Neuronal stem cell (in vitro differentiated cells): ENCODE data around the gene SLC16A10.
"Not testable (repeated sequence)": the region's sequence is repeated elsewhere in the genome, so short reads cannot be mapped to it uniquely, and the experiment has no call there.

Experiments used
- DNase-seq: peaks from one replicate; pipeline ENCODE4 v3.0.0-alpha.2; 2013; ENCODE audit warnings: low spot score
- H2AFZ ChIP-seq: one replicate; pipeline ENCODE4 v1.6.1; 2013; ENCODE audit warnings: mild to moderate bottlenecking, low read length, inconsistent platforms
- H2AK5ac ChIP-seq: 2 replicates; pipeline ENCODE4 v1.6.1; 2013; ENCODE audit warnings: low read depth, mild to moderate bottlenecking, inconsistent platforms, low read length, moderate library complexity, mixed read lengths
- H2BK120ac ChIP-seq: 2 replicates; pipeline ENCODE4 v1.6.1; 2013; ENCODE audit warnings: low read depth, mild to moderate bottlenecking, inconsistent platforms, low read length, moderate library complexity, mixed read lengths
- H2BK12ac ChIP-seq: one replicate; pipeline ENCODE4 v1.6.1; 2013; ENCODE audit warnings: low read length, inconsistent platforms
- H2BK15ac ChIP-seq: 2 replicates; pipeline ENCODE4 v1.6.1; 2013; ENCODE audit warnings: mild to moderate bottlenecking, low read length, inconsistent platforms, mixed read lengths
- H2BK5ac ChIP-seq: one replicate; pipeline ENCODE4 v1.6.1; 2013; ENCODE audit warnings: inconsistent platforms, mild to moderate bottlenecking, low read length, moderate library complexity
- H3K14ac ChIP-seq: one replicate; pipeline ENCODE4 v1.6.1; 2013; ENCODE audit warnings: low read length, inconsistent platforms
- H3K18ac ChIP-seq: 2 replicates; pipeline ENCODE4 v1.6.1; 2013; ENCODE audit warnings: low read length, inconsistent platforms
- H3K23ac ChIP-seq: 2 replicates; pipeline ENCODE4 v1.6.1; 2013; ENCODE audit warnings: low read depth, mild to moderate bottlenecking, mixed read lengths, low read length, inconsistent platforms; ENCODE audit not compliant: poor library complexity
- H3K27ac ChIP-seq: replicated peaks from 3 replicates; pipeline ENCODE4 v1.5.1; 2013; ENCODE audit warnings: low read length, inconsistent platforms
- H3K27me3 ChIP-seq, 3 experiments: 2 replicates each; pipeline ENCODE4 v1.6.1; 2013; ENCODE audit warnings: low read length in 3 of 3, mild to moderate bottlenecking in 2 of 3, inconsistent platforms in 1 of 3, low read depth in 1 of 3, mixed read lengths in 1 of 3, moderate library complexity in 1 of 3; ENCODE audit not compliant: control insufficient read depth in 3 of 3, insufficient read depth in 3 of 3
- H3K36me3 ChIP-seq, 2 donors: replicated peaks in 1 of 2; 2 replicates each; pipeline ENCODE4 v1.6.1; 2013; ENCODE audit warnings: low read length in 2 of 2; ENCODE audit not compliant: control insufficient read depth in 2 of 2, insufficient read depth in 2 of 2
- H3K4ac ChIP-seq: 2 replicates; pipeline ENCODE4 v1.6.1; 2013; ENCODE audit warnings: inconsistent platforms, mild to moderate bottlenecking, low read length, moderate library complexity
- H3K4me1 ChIP-seq, 2 donors: 1 replicate in 1 of 2; 2 replicates in 1 of 2; pipeline ENCODE4 v1.6.1; 2013; ENCODE audit warnings: low read length in 2 of 2, low read depth in 1 of 2; ENCODE audit not compliant: control insufficient read depth in 2 of 2, insufficient read depth in 1 of 2
- H3K4me2 ChIP-seq: one replicate; pipeline ENCODE4 v1.6.1; 2013; ENCODE audit warnings: mild to moderate bottlenecking, low read length, inconsistent platforms; ENCODE audit not compliant: insufficient read depth, poor library complexity, severe bottlenecking
- H3K4me3 ChIP-seq, 2 donors: 2 replicates each; pipeline ENCODE4 v1.5.1; 2013; ENCODE audit warnings: low read length in 2 of 2, mild to moderate bottlenecking in 2 of 2, inconsistent platforms in 1 of 2, moderate library complexity in 1 of 2
- H3K79me1 ChIP-seq: one replicate; pipeline ENCODE4 v1.6.1; 2013; ENCODE audit warnings: low read depth, mild to moderate bottlenecking, inconsistent platforms, low read length, moderate library complexity
- H3K9ac ChIP-seq: one replicate; pipeline ENCODE4 v1.6.1; 2013; ENCODE audit warnings: mild to moderate bottlenecking, low read depth, low read length, inconsistent platforms; ENCODE audit not compliant: poor library complexity
- H3K9me3 ChIP-seq, 2 donors: replicated peaks in 1 of 2; 2 replicates each; pipeline versions ENCODE3 to v1.6.1; 2013; ENCODE audit warnings: low read length in 2 of 2, mild to moderate bottlenecking in 2 of 2, inconsistent platforms in 1 of 2, low read depth in 1 of 2, mixed read lengths in 1 of 2, moderate library complexity in 1 of 2; ENCODE audit not compliant: control insufficient read depth in 2 of 2, insufficient read depth in 1 of 2
- H4K8ac ChIP-seq: one replicate; pipeline ENCODE4 v1.6.1; 2013; ENCODE audit warnings: low read depth, mild to moderate bottlenecking, inconsistent platforms, low read length, moderate library complexity
- H4K91ac ChIP-seq: one replicate; pipeline ENCODE4 v1.6.1; 2013; ENCODE audit warnings: low read length, low read depth, mild to moderate bottlenecking, inconsistent platforms; ENCODE audit not compliant: poor library complexity
- WGBS, 2 donors: extraction: QIAGEN DNeasy Blood & Tissue Kit; methylation state at CpG; one replicate each; pipeline ENCODE4 v1.1.7; 2013; ENCODE audit warnings: missing lambda C conversion rate in 2 of 2, mixed read lengths in 1 of 2; ENCODE audit not compliant: insufficient read length in 2 of 2, insufficient replicate concordance in 1 of 2; ENCODE audit errors: extremely low coverage in 2 of 2; 5-methylcytosine and 5-hydroxymethylcytosine counted together

SLC16A10 gene

DNA sequence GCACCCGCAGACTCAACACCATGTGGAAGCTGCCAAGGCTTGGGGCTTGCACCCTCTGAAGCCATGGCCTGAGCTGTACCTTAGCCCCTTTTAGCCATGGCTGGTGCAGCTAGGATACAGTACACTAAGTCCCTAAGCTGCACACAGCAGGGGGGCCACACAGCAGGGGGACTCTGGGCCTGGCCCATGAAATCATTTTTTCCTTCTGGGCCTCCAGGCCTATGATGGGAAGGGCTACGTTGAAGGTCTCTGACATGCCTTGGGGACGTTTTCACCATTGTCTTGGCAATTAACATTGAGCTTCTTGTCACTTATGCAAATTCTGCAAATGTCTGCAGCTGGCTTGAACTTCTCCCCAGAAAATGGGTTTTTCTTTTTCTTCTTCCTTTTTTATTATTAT is 103.3 kb downstream of the SLC16A10 start:
- no peaks in the 10 kb centered on the region for H3K79me1 ChIP-seq
- H2BK12ac ChIP-seq, result no peak overlapping the region
- H4K91ac ChIP-seq, result no peak overlapping the region
- no peak overlapping the region for H2BK5ac ChIP-seq
- no peak overlapping the region for H3K4me2 ChIP-seq
- H3K14ac ChIP-seq, result no peak overlapping the region
- H3K9me3 ChIP-seq, result no peaks in the 10 kb centered on the region
- no peak overlapping the region for H3K23ac ChIP-seq
- H3K4ac ChIP-seq, result no peak overlapping the region
- H3K4me3 ChIP-seq, result no peak overlapping the region
- no peak overlapping the region for H3K18ac ChIP-seq
- H2AFZ ChIP-seq, result no peak overlapping the region
- H3K27ac ChIP-seq, result no peak overlapping the region
- no peaks in the 10 kb centered on the region for H3K36me3 ChIP-seq
- no peak overlapping the region for H2BK15ac ChIP-seq
- no peak overlapping the region for H4K8ac ChIP-seq
- no peak for DNase-seq
- no peak overlapping the region for H2AK5ac ChIP-seq
- H2BK120ac ChIP-seq, result no peak overlapping the region
- WGBS, 2 donors, result no CpG with 5 or more reads among the region's 3 CpGs
- H3K9ac ChIP-seq, result no peak overlapping the region
- H3K4me1 ChIP-seq, result no peaks in the 10 kb centered on the region
- peaks cover 0 to 3% (median 0%) of the 10 kb centered on the region in 3 experiments for H3K27me3 ChIP-seq

DNA sequence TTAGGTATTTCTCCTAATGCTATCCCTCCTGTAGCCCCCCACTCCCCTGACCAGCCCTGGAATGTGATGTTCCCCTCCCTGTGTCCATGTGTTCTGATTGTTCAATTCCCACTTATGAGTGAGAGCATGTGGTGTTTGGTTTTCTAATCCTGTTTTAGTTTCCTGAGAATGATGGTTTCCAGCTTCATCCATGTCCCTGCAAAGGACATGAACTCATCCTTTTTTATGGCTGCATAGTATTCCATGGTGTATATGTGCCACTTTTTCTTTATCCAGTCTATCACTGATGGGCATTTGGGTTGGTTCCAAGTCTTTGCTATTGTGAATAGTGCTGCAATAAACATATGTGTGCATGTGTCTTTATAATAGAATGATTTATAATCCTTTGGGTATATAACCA is 103.8 kb downstream of the SLC16A10 start:
- H4K8ac ChIP-seq, H3K18ac ChIP-seq, H3K79me1 ChIP-seq, H3K4me3 ChIP-seq, H3K27me3 ChIP-seq, H2BK5ac ChIP-seq, H2BK120ac ChIP-seq, H3K4me2 ChIP-seq, H2BK15ac ChIP-seq, H2AK5ac ChIP-seq, H4K91ac ChIP-seq, H3K14ac ChIP-seq, H3K27ac ChIP-seq, H2AFZ ChIP-seq, H2BK12ac ChIP-seq, H3K23ac ChIP-seq, H3K9me3 ChIP-seq, H3K4me1 ChIP-seq, DNase-seq, H3K9ac ChIP-seq, H3K4ac ChIP-seq, H3K36me3 ChIP-seq: not testable (repeated sequence)

DNA sequence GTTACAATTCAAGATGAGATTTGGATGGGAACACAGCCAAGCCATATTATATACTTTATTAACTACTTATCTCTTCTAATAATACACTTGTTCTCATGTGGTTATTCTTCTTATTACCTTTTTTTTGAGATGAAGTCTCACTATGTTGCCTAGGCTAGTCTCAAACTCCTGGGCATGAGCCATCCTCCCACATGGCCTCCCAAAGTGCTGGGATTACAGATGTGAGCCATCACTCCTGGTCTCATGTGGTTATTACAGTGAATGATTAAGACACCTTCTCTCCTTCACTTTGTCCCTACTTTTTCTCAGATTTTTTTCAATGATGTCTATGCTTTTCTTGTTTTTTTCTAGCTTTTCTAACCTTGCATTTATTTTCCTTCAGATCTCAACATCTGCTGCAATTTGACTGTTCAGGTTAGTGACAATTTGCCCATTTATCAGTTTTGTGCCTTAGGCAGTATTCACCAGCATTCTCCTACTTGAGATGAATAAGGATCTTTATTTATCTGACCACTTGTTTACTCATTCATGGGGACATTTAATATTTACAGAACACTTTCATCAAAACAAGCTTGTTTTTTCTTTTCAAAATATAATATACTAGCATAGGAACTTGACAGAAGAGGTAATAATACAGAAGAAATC is 105.7 kb downstream of the SLC16A10 start:
- H3K27ac ChIP-seq, result no peak overlapping the region
- H3K4me2 ChIP-seq, result no peak overlapping the region
- H3K79me1 ChIP-seq, result no peaks in the 10 kb centered on the region
- no peak overlapping the region for H3K4me3 ChIP-seq
- no peak overlapping the region for H3K18ac ChIP-seq
- H4K8ac ChIP-seq, result no peak overlapping the region
- H3K4ac ChIP-seq, result no peak overlapping the region
- no peak overlapping the region for H2BK12ac ChIP-seq
- no peaks in the 10 kb centered on the region for H3K27me3 ChIP-seq
- no peak overlapping the region for H2AK5ac ChIP-seq
- H3K9ac ChIP-seq, result no peak overlapping the region
- H2BK120ac ChIP-seq, result no peak overlapping the region
- H3K4me1 ChIP-seq, result no peaks in the 10 kb centered on the region
- H3K23ac ChIP-seq, result no peak overlapping the region
- H3K9me3 ChIP-seq, result no peaks in the 10 kb centered on the region
- no peak overlapping the region for H2AFZ ChIP-seq
- no peak for DNase-seq
- H2BK5ac ChIP-seq, result no peak overlapping the region
- H3K14ac ChIP-seq, result no peak overlapping the region
- no peaks in the 10 kb centered on the region for H3K36me3 ChIP-seq
- H2BK15ac ChIP-seq, result no peak overlapping the region
- H4K91ac ChIP-seq, result no peak overlapping the region

- H3K9me3 ChIP-seq, result no peaks in the 10 kb centered on the region
- H3K4me3 ChIP-seq, result no peak overlapping the region
- H3K4ac ChIP-seq, result no peak overlapping the region
- H3K18ac ChIP-seq, result no peak overlapping the region
- no peak overlapping the region for H2BK120ac ChIP-seq
- H2BK12ac ChIP-seq, result no peak overlapping the region
- H3K27me3 ChIP-seq, result no peaks in the 10 kb centered on the region
- no peak overlapping the region for H2BK5ac ChIP-seq
- H3K79me1 ChIP-seq, result no peaks in the 10 kb centered on the region
- H2BK15ac ChIP-seq, result no peak overlapping the region
- no peak overlapping the region for H3K14ac ChIP-seq
- H3K23ac ChIP-seq, result no peak overlapping the region
- H3K4me2 ChIP-seq, result no peak overlapping the region
- no peak overlapping the region for H3K27ac ChIP-seq
- no peak for DNase-seq
- H3K9ac ChIP-seq, result no peak overlapping the region
- no peaks in the 10 kb centered on the region for H3K36me3 ChIP-seq
- no peak overlapping the region for H2AK5ac ChIP-seq
- H3K4me1 ChIP-seq, result peaks cover 0 to 9% of the 10 kb centered on the region in 2 donors
- no peak overlapping the region for H4K91ac ChIP-seq
- no peak overlapping the region for H2AFZ ChIP-seq
- no peak overlapping the region for H4K8ac ChIP-seq
These were observed 108.4 kb downstream of the SLC16A10 start for GRCh38 chr6:111195656-111196055.
